Activated CD4-positive, alpha-beta T cell treated with anti-CD3 and anti-CD28 coated beads, Interleukin-2, Interleukin-6, amounts not matched to agents 100 ng/mL and 50 ng/mL, durations not matched to agents 16 hours and 8 hours (primary cell): ENCODE results near the gene SCN11A.

Experiments
- DNase-seq: peaks from one replicate; pipeline ENCODE4 v3.0.0-alpha.2; 2020

The SCN11A gene

DNA sequence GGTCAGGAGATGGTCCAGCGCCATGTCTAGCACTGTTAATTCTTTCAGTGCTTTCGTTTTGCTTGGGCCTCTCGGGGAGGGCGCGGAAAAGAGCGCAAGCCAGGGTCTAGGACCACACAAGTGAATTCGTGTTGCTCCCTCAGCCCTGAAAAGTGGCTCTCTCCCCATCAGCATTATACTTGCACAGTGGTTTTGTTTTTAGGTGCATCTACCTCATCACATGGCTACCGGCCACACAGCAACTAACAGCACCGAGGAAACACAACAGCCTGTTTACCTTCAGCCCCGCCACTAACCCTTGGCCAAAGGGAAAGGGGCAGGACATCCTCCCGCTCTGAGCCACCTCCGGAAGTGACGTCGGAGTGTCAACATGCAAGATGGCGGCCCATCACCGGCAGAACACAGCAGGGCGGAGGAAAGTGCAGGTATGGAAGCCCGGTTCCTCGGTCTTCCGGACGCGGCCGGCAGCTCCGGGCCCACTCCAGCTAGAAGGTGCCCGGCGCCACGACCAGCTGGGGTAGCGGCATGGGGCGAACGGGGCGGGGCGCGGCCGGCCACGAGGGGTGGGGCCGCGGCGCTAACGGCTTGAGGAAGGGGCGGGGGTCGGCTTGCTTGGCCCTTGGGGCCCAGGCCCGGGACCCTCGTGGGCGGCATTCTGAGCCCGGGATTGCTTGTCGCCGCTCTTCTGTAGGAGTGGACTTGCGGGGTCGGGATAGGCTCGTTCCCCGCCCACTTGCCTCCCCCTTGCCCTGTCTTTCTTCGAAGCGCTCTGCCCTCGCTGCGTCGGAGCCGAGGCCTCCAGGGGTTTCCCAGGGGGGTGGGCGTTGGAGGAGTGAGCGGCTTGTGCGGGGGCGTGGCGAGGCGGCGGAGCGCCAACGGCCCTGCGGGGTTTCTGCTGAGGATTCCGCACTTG lies at the start of gene SCN11A, which contains the start of gene WDR48:
Gene SCN11A, minus strand, starts transcription at position 296 of the 913 bp plus-strand sequence. CDS start 101,582 bp downstream, outside the sequence.
Gene WDR48, plus strand, starts transcription at position 368 of the 913 bp plus-strand sequence. Its CDS starts 10 bp downstream, at position 378.
- DNase-seq = peak; percentile 96

DNA sequence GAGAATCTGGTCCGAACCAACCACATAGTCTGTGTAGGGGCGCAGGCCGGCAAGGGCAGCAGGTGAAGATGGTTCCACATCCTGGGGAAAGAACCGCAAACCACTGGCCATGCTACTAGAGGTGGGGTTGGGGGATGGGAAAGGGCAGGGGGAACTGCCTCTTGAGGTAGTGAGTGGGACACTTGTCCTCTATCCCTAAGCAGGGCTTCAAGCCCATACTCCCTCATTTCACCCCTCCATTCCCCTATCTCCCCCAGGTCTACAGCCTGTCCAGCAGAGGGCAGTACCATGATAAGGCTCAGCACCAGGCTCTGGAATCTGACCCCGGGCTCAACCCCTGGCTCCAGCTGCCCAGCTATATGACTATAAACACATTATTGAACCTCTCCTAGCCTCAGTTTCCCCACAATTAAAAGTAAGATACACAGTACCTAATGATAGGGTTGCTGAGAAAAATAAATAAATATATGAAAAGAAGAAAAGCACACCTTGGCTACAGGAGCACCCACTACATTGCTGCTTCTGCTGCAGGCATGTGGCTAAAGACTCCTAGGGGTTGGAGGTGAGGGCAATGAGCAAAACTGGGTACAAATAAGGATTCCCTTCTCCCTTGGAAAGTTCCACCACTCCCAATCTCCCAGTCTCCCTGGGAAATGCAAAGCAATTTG lies 49.4 kb upstream of the SCN11A start:
- DNase-seq = peak; percentile 65

DNA sequence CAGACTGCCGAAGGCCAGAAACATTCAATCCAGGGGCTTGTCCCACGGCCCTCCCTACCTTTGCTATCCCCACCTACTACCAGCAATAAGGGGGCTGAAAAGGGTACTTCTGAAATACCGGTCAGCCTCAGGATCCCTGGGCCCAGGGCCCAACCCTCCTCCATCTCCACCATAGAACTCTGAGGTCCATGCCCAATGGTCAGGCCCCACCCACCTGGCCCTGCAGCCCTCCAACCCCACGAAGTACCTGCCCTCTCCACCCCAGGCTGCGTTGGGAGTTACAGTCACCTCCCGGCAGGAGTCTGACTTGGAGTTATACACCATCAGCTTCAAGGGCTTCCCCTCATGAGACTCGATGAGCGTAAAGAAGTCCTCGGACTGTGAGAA lies 48.7 kb upstream of the SCN11A start:
- no peak for DNase-seq

DNA sequence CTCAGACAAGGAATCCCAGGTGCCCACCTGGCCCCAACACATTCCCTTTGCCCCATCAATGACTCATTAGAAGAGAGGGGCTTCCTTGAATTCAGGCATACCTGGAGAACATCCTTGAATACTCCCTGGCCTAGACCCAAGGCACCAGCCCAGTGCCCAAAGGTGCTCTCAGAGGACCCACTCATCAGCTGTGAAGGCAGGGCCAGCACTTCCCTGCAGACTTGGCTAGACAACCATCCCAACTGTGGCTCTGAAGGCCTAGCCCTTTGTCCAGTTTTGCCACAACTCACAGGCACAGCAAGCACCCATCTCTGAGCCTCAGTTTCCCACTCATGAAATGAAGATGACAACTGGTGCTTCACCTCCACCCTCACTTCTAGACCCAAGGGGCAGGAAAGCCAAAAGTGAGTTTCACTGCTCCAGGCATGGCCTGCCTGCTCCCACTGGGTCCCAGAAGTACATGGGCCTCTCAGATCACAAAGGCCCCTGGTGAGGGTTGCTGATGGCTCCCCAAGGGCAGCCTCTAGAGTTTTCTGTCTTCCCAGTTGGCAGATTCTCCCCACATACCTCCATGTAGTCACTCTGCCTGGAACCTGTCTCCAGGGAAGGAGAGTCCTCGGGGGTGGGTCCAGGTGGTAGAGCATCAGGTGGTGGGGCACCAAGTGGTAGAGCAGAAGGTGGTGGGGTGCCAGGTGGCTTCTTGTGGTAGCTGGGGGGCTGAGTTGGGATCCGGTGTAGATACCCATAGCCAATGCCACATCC lies 48.2 kb upstream of the SCN11A start:
- no peak for DNase-seq

DNA sequence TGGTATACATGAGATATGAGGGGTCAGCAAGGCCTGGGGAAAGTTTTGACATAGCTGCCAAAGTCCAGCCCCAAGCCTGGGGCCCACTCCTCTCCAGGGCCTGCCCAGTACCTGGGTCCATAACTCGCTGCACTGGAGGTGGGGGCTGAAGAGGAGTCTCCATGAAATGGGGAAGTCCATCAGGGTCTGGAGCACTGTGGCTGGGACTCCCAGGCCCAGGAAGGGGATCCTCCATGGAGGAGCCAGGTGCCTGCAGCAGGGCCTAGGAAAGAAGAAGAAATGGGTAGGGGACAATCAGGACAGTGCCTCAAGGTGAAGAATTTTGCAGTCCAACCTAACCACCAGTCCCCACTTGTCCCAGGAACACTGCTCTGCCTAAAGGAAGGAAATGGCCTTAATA lies 47.5 kb upstream of the SCN11A start:
- no peak for DNase-seq

DNA sequence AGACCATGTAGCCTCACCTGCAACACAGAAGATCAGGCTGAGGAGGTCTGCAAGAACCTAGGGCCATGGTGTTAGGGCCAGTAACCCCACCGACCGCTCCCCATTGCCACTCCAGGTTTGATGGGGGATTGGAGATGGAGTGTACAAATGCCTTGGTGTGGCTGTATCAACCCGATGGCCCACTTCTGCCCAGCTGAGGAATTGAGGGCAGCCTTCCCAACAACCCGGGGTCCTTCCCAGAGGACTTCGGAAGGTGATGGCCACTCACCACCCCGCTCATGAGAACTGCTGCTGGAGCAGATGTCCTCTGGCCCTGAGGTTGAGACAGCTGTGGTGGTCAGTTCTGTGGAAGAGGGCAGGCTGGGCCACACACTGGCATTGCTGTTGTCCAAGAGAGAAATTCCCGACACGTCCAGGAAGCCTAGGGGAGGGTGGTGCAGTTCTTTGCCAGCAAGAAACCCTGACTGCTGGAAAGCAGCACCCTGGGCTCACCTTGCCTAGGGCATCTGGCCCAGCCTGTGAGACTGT lies 46.8 kb upstream of the SCN11A start:
- DNase-seq = no peak

DNA sequence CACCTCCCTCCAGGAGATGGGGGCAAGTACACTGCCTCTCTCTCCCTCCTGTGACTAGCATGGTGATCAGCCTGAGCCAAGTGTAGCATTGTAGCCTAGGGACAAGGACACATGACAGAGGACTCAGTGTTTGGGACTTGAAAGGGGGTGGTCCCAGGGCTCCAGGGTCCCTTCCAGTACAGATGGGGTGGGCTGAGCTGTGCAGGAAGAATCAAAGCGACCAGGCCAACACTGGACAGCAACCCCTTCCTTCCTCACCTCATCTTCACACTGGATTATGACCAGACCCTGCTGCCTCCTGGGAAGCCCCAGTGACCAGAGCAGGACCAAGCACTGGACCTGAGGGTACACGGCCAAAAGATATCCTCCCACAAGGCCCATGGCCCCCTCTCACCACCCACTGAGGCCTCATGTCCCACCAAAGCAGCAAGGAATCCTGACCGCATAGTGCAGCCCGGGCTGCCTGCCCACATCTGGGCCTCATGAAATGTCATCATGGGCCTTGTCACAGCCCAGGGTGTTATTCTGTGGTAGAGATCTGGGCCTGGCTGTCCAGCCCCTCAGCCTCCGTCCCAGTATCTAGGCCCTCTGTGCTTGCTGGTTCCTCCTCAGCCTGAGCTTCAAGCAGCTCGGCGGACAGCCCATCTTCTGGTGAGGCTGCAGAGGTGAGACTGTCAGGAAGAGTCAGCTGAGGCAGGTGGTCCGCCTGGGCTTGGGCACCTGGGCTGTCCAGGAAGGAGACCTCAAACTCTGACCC lies 46.1 kb upstream of the SCN11A start:
- DNase-seq = no peak

DNA sequence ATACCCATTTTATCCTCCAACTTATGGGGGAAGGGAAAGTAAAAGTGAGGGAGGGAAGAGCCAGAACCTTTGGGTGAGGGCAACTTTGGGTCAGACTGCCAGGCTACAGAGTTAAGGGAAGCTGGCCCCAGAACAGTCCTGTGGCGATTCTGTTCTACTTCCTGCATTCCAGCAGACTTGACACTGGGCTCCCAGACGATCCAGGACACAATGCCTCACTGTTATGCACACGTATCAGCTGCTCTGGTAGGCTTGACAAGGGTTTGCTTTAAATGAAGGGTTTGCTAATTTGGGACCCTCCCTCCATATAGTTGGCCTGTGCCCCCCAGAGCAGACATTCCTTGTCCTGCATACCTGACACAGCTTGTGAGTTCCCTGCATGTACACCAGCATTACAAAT lies 45.0 kb upstream of the SCN11A start:
- no peak for DNase-seq

DNA sequence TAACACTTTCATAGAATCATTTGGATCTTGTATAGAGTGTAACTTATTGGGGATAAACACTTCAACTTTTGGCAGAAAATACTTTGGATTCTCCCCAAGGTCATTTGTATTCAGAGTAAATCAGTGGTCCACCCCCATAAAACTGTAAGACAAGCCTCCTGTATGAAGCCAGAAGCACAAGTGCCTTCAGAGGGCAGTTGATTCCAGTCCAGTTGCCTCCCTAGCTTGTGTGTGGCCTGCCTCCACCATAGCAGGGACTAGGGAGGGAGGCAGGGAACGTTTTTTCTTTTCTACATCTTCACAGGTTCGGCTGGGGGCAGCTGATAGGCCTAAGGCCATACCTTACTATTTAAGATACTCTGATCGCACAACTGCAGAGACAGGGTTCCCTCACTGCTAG lies 44.0 kb upstream of the SCN11A start:
- no peak for DNase-seq

DNA sequence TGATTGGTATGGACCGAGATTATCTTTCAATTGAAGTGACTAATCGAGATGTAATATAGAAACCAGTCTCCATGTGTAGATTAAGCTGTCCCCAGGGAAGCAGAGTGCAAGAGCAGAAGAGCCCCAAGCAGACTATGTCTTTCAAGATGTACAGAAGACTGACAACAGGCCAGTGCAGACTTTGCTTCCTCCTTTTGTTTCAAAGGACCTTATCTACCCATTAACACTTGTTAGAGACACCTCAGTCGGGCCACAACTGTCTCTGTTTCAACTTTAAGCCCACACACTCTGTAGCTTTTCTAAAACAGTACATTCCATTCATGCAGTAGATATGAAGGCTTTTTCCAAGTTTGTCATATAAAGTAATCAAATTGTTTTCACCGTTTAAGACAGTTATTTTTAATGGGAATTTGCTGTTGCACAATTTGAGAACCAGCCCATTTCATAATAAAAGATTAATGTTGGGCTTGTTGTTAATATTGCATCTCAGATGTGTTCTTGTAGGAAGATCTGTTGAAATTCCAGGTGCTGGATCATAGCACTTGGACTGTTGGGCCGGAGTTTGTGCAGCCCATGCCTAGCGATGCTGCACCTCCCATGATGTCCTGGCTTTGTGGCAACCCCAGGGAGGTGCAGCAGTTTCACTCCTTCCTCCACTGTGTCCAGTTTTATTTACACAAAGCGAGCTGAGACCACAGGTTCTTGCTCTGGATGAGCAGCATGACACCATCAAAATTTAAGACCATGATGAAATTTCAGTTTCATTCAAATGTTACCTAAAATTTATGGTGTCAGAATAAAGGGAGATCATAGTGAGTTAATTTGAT lies 43.3 kb upstream of the SCN11A start:
- no peak for DNase-seq

DNA sequence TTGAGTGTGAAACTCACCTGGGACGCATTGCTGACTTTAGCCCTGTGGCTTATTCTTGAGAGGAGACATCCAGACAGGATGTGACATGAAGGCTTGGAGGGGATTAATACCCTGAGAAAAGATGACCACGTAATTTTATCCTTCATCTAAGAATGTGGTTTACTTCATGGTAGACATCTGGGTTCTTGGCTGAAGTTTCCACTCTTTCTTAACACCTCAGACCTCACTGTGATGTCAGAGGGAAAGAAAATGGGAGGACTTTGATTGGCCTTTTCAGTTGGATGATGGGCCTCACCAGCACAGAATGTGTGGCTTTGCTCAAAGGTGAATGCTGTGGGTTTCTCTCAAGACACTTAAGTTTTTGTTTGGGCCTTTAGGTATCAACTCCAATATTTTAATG lies 39.2 kb upstream of the SCN11A start:
- no peak for DNase-seq

DNA sequence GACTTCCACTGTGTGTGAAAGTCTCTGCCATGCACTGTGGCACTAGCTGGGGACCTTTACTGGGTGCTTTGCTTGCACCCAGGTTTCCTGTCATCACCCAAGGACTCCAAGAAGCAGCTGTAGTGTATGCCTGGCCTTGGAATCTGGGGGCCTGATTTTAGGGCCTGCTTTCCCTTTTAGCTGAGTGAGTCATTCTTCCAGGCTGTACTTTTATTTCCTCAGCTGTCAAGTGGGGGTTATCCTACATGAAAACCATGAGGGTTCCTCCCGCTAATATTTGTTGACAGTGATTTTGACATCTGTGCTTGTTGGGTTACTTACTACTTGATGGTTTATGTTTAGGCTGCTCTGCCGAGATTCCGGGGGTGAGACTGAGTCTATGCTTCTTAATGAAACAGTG lies 37.1 kb upstream of the SCN11A start:
- DNase-seq = no peak

DNA sequence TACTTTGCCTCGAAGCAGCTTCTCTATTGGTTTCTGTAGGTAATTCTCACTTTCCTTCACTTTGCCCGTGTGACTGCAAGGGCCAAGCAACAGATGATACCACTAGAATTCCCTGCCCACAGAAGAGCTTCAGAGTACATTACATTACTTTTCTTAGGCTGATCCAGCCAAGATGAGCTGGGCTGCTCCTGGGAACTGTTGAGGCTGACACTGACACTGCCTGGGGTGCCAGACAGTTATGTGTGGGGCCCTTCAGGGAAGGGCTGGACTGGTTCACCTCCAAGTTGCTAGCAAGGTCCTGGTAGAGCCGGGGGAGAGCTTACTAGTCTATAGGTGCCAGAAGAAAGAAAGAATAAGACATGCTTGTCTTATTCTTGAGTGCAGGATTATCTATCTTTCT lies 36.7 kb upstream of the SCN11A start:
- no peak for DNase-seq

DNA sequence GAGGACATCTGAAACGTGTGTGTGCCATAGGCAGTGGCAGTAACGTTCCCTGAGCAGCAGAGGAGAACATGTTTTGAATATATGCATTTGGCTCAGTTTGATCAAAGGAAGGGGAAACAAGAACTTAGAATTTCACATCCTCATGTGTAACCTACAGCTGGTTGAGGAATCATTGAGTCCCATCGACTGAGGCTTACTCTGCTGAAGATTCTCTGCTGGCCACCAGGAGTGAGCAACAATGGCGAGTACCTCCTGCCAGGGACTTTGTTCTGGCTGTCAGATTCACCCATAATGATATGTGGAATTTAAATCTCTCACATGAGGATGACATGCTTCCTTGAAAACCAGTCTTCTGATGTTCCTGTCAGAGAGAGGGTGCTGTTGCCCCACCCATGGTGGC lies 34.4 kb upstream of the SCN11A start:
- no peak for DNase-seq

DNA sequence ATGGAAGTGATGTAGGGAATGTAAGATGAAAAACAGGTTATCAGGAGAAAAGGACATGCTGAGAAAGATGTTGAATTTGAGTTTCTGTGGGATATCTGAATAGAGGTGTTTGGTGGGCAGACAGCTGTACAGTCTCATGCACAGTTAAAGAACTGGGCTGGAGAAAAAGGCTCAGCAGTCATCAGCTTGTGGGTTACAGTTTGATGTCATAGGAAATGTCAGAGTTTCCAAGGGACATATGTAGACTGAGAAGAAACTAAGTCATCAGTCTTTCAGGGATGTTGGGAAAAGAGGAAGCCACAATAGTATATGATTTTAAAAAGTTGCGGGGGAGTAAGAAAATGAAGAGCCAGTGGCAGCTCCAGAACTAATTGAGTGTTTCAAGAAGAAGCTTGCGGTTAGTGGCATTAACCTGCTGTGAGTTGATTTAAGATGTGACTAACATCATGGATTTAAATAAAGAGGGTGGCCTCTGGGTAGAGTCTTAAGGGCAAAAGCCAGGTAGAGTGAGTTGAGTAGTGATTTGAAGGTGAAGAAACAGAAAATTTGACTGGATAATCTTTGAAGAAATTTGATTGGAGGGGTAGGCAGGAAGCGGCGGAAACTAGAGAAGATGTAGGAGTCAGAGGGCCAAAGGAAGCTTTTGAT lies 31.0 kb upstream of the SCN11A start:
- DNase-seq = no peak

DNA sequence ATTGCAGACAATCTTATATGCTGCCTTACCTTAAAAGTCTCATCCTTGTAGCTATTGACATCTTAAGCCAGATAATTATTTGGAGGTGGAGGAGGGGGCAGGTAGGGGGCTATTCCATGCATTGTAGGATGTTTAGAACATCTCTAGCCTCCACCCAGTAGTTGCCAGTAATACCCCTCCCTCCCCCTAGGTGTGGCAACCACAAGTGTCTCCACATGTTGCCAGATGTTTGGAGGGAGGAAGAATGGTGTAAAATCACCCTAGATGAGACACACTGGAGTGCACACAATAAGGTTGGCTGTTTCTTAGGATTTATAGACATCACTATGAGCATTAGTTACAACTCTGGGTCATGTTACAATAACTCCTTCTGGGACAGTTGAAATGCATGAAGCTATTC lies 28.3 kb upstream of the SCN11A start:
- DNase-seq = no peak

DNA sequence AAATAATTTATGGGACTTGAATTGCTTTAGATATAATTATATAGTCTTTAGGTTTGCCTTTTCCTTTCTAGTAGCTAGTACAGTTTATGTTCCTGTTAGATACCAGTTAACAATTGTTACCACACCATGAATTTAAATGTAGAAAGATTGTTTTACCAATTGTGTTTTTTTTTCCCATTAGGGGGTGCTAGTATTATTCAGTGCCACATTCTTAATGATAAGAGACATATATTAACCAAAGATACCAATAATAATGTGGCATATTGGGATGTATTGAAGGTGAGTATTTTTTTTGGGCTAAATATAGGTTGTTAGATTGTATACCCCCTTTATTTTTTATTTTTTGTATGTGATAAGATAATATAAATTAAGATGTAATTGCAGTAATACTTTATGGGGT lies 27.8 kb upstream of the SCN11A start:
- no peak for DNase-seq

DNA sequence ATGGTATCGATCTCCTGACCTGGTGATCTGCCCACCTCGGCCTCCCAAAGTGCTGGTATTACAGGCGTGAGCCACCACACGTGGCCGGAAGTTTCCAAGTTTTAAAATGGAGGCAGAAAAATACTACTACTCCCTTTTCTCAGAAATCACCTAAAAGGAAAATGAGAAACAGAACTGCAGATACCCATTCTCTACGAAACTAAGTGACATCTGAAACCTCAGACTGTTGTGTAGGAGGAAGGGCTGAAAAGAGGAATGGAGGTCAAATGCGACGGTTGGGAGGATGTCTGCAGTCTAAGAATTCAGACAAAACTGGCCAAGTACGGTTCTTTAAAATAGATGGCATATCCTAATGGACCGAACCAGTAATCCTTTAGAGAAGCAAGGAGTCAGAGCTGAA lies 24.2 kb upstream of the SCN11A start:
- no peak for DNase-seq

DNA sequence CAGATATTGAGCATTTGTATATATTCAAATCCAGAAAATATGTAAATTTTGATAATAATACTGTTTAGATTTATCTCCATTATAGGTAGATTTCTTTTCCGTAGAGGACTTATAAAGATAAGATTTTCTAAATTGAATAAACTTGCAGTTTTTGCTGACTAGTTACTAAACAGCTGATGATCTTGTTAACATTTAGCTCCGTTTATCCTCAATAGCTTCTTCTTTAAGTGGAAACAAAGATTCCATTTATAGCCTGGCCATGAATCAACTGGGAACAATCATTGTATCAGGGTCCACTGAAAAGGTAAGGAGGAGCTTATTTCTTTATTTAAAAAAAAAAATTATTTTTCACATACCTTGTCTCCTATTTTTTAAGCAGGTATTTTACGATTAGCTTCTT lies 16.8 kb upstream of the SCN11A start:
- no peak for DNase-seq

DNA sequence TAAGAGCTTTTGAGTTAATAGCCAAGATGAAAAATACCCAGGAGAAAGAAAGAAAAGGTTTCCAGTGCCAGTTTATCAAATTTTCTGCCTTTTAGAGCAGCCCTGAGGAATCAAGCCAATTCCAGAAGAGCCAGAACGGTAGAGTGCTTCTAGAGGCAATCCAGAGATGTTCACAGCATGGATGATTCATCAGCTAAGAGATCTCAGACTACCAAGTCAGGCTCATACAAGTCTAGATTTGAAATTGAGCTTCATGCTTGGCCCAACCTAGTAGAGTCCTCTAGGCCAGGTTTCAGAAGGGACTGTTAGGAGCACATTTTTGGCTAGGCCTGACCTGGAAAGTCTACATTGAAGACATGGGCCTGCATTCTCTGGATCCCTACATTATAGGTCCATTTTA lies 15.5 kb upstream of the SCN11A start:
- DNase-seq = no peak

DNA sequence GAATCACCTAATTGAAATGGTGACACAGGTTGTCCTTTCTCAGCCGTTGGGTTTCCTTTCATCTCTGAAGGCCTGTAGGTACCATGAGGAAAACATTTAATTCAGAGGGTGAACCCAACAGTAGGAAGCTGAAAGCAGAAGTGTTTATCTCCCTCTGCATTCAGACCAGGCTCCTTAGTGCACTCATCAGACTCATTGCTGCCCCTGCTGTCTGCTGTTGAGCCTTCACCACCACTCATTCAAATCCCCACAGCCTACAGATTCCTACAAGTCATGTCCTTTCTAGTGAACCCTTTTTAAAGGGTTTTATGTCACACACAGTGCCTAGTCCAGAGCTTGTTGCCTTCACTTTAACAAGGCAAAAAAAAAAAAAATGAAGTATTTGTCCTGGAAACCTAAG lies 13.5 kb upstream of the SCN11A start:
- DNase-seq = peak; percentile 53
